ENCODE results near the gene CNNM2.

GRCh38 chr10:102998399-102998907 lies 80.4 kb downstream of the CNNM2 start:
- no peak for TF ChIP-seq CTCF (IDR thresholded peaks at IDR 0.05)
- no peak for TF ChIP-seq POLR2A (IDR thresholded peaks at IDR 0.05)
- no peak for TF ChIP-seq EP300 (IDR thresholded peaks at IDR 0.05)
